Upper lobe of left lung (tissue), 4 donors: Measurements from ENCODE around the gene ARHGAP24.

Source experiments
- CTCF ChIP-seq, 6 experiments: fragments of 450-650 bp in 4 of 6; fragments of 200-600 bp in 2 of 6; sonication (generic) in 2 of 6; IDR thresholded peaks; one replicate each; pipeline ENCODE4 v1.5.1; 2016 to 2019; ENCODE audit warnings: antibody characterized with exemption in 6 of 6
- EP300 ChIP-seq, 4 donors: sonication (generic); formaldehyde crosslinking; IDR thresholded peaks; one replicate each; pipeline ENCODE4 v1.5.1; 2017; ENCODE audit warnings: antibody characterized with exemption in 4 of 4, control low read depth in 2 of 4
- POLR2A ChIP-seq, 4 donors: fragments of 450-650 bp; IDR thresholded peaks; one replicate each; pipeline ENCODE4 v1.5.1; 2016 to 2017; ENCODE audit warnings: antibody characterized with exemption in 4 of 4, mild to moderate bottlenecking in 2 of 4
- POLR2AphosphoS5 ChIP-seq, 2 donors: sonication (generic); formaldehyde crosslinking; IDR thresholded peaks; one replicate each; pipeline ENCODE4 v1.5.1; 2017; ENCODE audit warnings: antibody characterized with exemption in 2 of 2

- TF ChIP-seq CTCF (IDR thresholded peaks at IDR 0.05) (no peak), POLR2A (IDR thresholded peaks at IDR 0.05) (no peak), POLR2AphosphoS5 (IDR thresholded peaks at IDR 0.05) (no peak), EP300 (IDR thresholded peaks at IDR 0.05) (peak in 2 of 4 donors; percentile 4 to 22)
Measured at GRCh38 chr4:85761803-85762528, 287.0 kb downstream of the ARHGAP24 start.
